HL-60 (cell line): ENCODE data around the gene ANKS3.

Source experiments
- DNase-seq, 2 experiments: peaks; one replicate each; pipeline ENCODE4 v3.0.0-alpha.2; 2010 to 2020; ENCODE audit warnings: low read depth in 1 of 2, low spot score in 1 of 2
- H3K27ac ChIP-seq: fragments of 250-450 bp; sonication (Bioruptor Pico); replicated peaks from 2 replicates; pipeline ENCODE4 v1.5.1; 2020; ENCODE audit warnings: mild to moderate bottlenecking, moderate library complexity
- H3K27me3 ChIP-seq: fragments of 250-450 bp; sonication (Bioruptor Pico); 2 replicates; pipeline ENCODE4 v1.5.1; 2021; ENCODE audit warnings: mild to moderate bottlenecking, moderate library complexity; ENCODE audit not compliant: insufficient read depth, poor library complexity, severe bottlenecking
- H3K4me3 ChIP-seq: replicated peaks from 2 replicates; pipeline ENCODE4 v1.5.1; 2011; ENCODE audit warnings: mild to moderate bottlenecking, control low read depth, low read length; ENCODE audit not compliant: insufficient read depth
- CTCF ChIP-seq: IDR thresholded peaks from one replicate; pipeline ENCODE4 v1.5.1; 2011; ENCODE audit warnings: low read length, control low read depth, inconsistent platforms; ENCODE audit not compliant: insufficient read depth
- GABPA ChIP-seq: IDR thresholded peaks from 2 replicates; pipeline ENCODE4 v1.6.1; 2012; ENCODE audit warnings: low read depth
- POLR2AphosphoS5 ChIP-seq: IDR thresholded peaks from 2 replicates; pipeline ENCODE4 v1.6.1; 2012; ENCODE audit warnings: low read depth
- SPI1 ChIP-seq: IDR thresholded peaks from 2 replicates; pipeline ENCODE4 v1.6.1; 2012; ENCODE audit warnings: low read depth, mild to moderate bottlenecking, borderline replicate concordance
- TF ChIP-seq, protein P1 (sequence below): IDR thresholded peaks from 2 replicates; pipeline ENCODE4 v1.6.1; 2012; ENCODE audit warnings: low read depth; ENCODE audit not compliant: insufficient replicate concordance

ANKS3 gene

GRCh38 chr16:4702466-4702808 is 31.6 kb downstream of the ANKS3 start:
- H3K4me3 ChIP-seq = no peak overlapping the region
- no peak for DNase-seq
- no peaks in the 10 kb centered on the region for H3K27me3 ChIP-seq
- no peak overlapping the region for H3K27ac ChIP-seq
- TF ChIP-seq GABPA (no peak), SPI1 (no peak), CTCF (no peak), POLR2AphosphoS5 (no peak)
- TF ChIP-seq, protein P1, sequence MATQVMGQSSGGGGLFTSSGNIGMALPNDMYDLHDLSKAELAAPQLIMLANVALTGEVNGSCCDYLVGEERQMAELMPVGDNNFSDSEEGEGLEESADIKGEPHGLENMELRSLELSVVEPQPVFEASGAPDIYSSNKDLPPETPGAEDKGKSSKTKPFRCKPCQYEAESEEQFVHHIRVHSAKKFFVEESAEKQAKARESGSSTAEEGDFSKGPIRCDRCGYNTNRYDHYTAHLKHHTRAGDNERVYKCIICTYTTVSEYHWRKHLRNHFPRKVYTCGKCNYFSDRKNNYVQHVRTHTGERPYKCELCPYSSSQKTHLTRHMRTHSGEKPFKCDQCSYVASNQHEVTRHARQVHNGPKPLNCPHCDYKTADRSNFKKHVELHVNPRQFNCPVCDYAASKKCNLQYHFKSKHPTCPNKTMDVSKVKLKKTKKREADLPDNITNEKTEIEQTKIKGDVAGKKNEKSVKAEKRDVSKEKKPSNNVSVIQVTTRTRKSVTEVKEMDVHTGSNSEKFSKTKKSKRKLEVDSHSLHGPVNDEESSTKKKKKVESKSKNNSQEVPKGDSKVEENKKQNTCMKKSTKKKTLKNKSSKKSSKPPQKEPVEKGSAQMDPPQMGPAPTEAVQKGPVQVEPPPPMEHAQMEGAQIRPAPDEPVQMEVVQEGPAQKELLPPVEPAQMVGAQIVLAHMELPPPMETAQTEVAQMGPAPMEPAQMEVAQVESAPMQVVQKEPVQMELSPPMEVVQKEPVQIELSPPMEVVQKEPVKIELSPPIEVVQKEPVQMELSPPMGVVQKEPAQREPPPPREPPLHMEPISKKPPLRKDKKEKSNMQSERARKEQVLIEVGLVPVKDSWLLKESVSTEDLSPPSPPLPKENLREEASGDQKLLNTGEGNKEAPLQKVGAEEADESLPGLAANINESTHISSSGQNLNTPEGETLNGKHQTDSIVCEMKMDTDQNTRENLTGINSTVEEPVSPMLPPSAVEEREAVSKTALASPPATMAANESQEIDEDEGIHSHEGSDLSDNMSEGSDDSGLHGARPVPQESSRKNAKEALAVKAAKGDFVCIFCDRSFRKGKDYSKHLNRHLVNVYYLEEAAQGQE = no peak

GRCh38 chr16:4701791-4702465 is 32.1 kb downstream of the ANKS3 start:
- TF ChIP-seq POLR2AphosphoS5 (no peak), CTCF (no peak), SPI1 (no peak), GABPA (no peak)
- TF ChIP-seq, protein P1 = no peak
- Histone ChIP-seq H3K27ac (peak overlapping the region; percentile 53), H3K4me3 (no peak overlapping the region), H3K27me3 (no peaks in the 10 kb centered on the region)
- DNase-seq = no peak

GRCh38 chr16:4700997-4701743 is 32.9 kb downstream of the ANKS3 start:
- TF ChIP-seq SPI1 = peak; percentile 10; the same call in 1 of the 2 replicates
- no peak for TF ChIP-seq CTCF

More at GRCh38 chr16:4700997-4701743, 32.9 kb downstream of the ANKS3 start:
- peak in 1 of 2 experiments; percentile 84 for DNase-seq
- H3K4me3 ChIP-seq = no peak overlapping the region
- peak overlapping the region; percentile 53 for H3K27ac ChIP-seq
- no peaks in the 10 kb centered on the region for H3K27me3 ChIP-seq
